ENCODE measurements around the gene CRADD. TPM values are rescaled to one million over a fixed set of nuclear protein-coding genes. Genes with fewer than 3 reads are reported as not detected.

Gene CRADD
- total RNA-seq, 3 donors from 2014 or later: 24.0 to 49.8 (median 44.2) TPM

- peaks cover 16 to 26% of the 10 kb centered on the region in 2 donors for H3K4me1 ChIP-seq
- no peaks in the 10 kb centered on the region for H3K27me3 ChIP-seq
Measured at GRCh38 chr12:93823616-93824391, 146.6 kb downstream of the CRADD start.

GRCh38 chr12:93824514-93825500 lies 147.6 kb downstream of the CRADD start:
- DNase-seq (ENCODE audit: low spot score in 2 of 2): no peak
- H3K4me1 ChIP-seq: peaks cover 12 to 20% of the 10 kb centered on the region in 2 donors
- no peaks in the 10 kb centered on the region for H3K36me3 ChIP-seq
- H3K27ac ChIP-seq: peak overlapping the region; percentile 50 to 68
- H3K4me3 ChIP-seq: no peak overlapping the region
- no peak for TF ChIP-seq CTCF (IDR thresholded peaks at IDR 0.05)
- no peak for TF ChIP-seq POLR2A (IDR thresholded peaks at IDR 0.05)
- TF ChIP-seq POLR2AphosphoS5 (IDR thresholded peaks at IDR 0.05): no peak
- no peaks in the 10 kb centered on the region for H3K9me3 ChIP-seq
- H3K27me3 ChIP-seq: no peaks in the 10 kb centered on the region
- intact Hi-C loops (cut with DNase I; ENCODE audit: low total_unique reads): no loop called here

More at GRCh38 chr12:93823616-93824391, 146.6 kb downstream of the CRADD start:
- Histone ChIP-seq H3K4me3 (no peak overlapping the region), H3K9me3 (no peaks in the 10 kb centered on the region), H3K36me3 (no peaks in the 10 kb centered on the region), H3K27ac (peak overlapping the region in 1 of 2 donors; percentile 0)
- intact Hi-C loops (cut with DNase I; ENCODE audit: low total_unique reads): no loop called here
- peak in 1 of 3 donors; percentile 29 for TF ChIP-seq POLR2AphosphoS5 (IDR thresholded peaks at IDR 0.05)
- TF ChIP-seq POLR2A (IDR thresholded peaks at IDR 0.05): no peak
- DNase-seq (ENCODE audit: low spot score in 2 of 2): no peak

GRCh38 chr12:93825501-93825888 lies 148.3 kb downstream of the CRADD start:
- Histone ChIP-seq H3K4me3 (peak overlapping the region in 1 of 3 donors; percentile 2), H3K27ac (peak overlapping the region; percentile 50 to 68), H3K27me3 (no peaks in the 10 kb centered on the region), H3K4me1 (peaks cover 12 to 20% of the 10 kb centered on the region in 2 donors), H3K36me3 (no peaks in the 10 kb centered on the region), H3K9me3 (no peaks in the 10 kb centered on the region)
- intact Hi-C loops (cut with DNase I; ENCODE audit: low total_unique reads): no loop called here
- TF ChIP-seq POLR2A (IDR thresholded peaks at IDR 0.05): no peak
- TF ChIP-seq POLR2AphosphoS5 (IDR thresholded peaks at IDR 0.05): no peak
- TF ChIP-seq CTCF (IDR thresholded peaks at IDR 0.05): no peak
- DNase-seq (ENCODE audit: low spot score in 2 of 2): no peak

GRCh38 chr12:93825931-93826555 lies 148.9 kb downstream of the CRADD start:
- TF ChIP-seq POLR2A (IDR thresholded peaks at IDR 0.05): no peak
- no peak for TF ChIP-seq CTCF (IDR thresholded peaks at IDR 0.05)
- TF ChIP-seq POLR2AphosphoS5 (IDR thresholded peaks at IDR 0.05): no peak
- Histone ChIP-seq H3K4me3 (peak overlapping the region in 1 of 3 donors; percentile 2), H3K4me1 (peaks cover 12 to 20% of the 10 kb centered on the region in 2 donors), H3K9me3 (no peaks in the 10 kb centered on the region), H3K27me3 (no peaks in the 10 kb centered on the region), H3K36me3 (no peaks in the 10 kb centered on the region), H3K27ac (peak overlapping the region; percentile 50 to 68)
- intact Hi-C loops (cut with DNase I; ENCODE audit: low total_unique reads): no loop called here
- no peak for DNase-seq (ENCODE audit: low spot score in 2 of 2)

- no peak for TF ChIP-seq POLR2A (IDR thresholded peaks at IDR 0.05)
- no peak for TF ChIP-seq POLR2AphosphoS5 (IDR thresholded peaks at IDR 0.05)
- TF ChIP-seq CTCF (IDR thresholded peaks at IDR 0.05): no peak
- Histone ChIP-seq H3K9me3 (no peaks in the 10 kb centered on the region), H3K4me1 (peaks cover 12 to 17% of the 10 kb centered on the region in 2 donors), H3K36me3 (no peaks in the 10 kb centered on the region), H3K27ac (no peak overlapping the region), H3K4me3 (no peak overlapping the region), H3K27me3 (no peaks in the 10 kb centered on the region)
- intact Hi-C loops (cut with DNase I; ENCODE audit: low total_unique reads): no loop called here
- no peak for DNase-seq (ENCODE audit: low spot score in 2 of 2)
Measured at GRCh38 chr12:93827179-93827578, 150.0 kb downstream of the CRADD start.
